CD4-positive, alpha-beta T cell (primary cell): ENCODE results near the gene LURAP1L. TPM values are rescaled to one million over a fixed set of nuclear protein-coding genes. Genes with fewer than 3 reads are reported as not detected.

ENCODE experiments used
- ATAC-seq: fragments of 200-7000 bp; cut with Tn5 transposase; one replicate; pipeline ENCODE4 v1.10.0; 2022; ENCODE audit warnings: mild to moderate bottlenecking; ENCODE audit not compliant: poor library complexity
- CTCF ChIA-PET: fragments of 350-600 bp; sonication (Branson Sonifier 250); formaldehyde crosslinking; loops from one replicate; lab custom pipeline; 2021; ENCODE audit warnings: antibody characterized with exemption, inconsistent platforms; lab: Charles Lee
- POLR2A ChIA-PET: fragments of 350-600 bp; sonication (Branson Sonifier 250); formaldehyde crosslinking; loops from one replicate; lab custom pipeline; 2021; ENCODE audit warnings: antibody characterized with exemption, inconsistent platforms; lab: Charles Lee
- DNase-seq, 14 experiments: peaks; one replicate each; pipeline ENCODE4 v3.0.0-alpha.2; 2013 to 2020; ENCODE audit warnings: mixed read lengths in 2 of 14
- H3K27ac ChIP-seq, 2 donors: one replicate each; pipeline versions ENCODE4 v1.5.1 to v1.7.0; 2013; ENCODE audit warnings: low read length in 2 of 2, low read depth in 1 of 2, mild to moderate bottlenecking in 1 of 2
- H3K27me3 ChIP-seq, 2 experiments: 1 replicate in 1 of 2; 2 replicates in 1 of 2; pipeline versions ENCODE4 v1.6.1 to v1.7.0; 2013; ENCODE audit warnings: low read length in 2 of 2, control low read depth in 1 of 2, mild to moderate bottlenecking in 1 of 2, moderate library complexity in 1 of 2; ENCODE audit not compliant: insufficient read depth in 2 of 2, control insufficient read depth in 1 of 2
- H3K36me3 ChIP-seq: one replicate; pipeline ENCODE4 v1.6.1; 2013; ENCODE audit warnings: low read length, control low read depth; ENCODE audit not compliant: insufficient read depth
- H3K4me1 ChIP-seq: one replicate; pipeline ENCODE4 v1.6.1; 2013; ENCODE audit warnings: low read length, control low read depth; ENCODE audit not compliant: insufficient read depth
- H3K4me3 ChIP-seq: one replicate; pipeline ENCODE4 v1.5.1; 2013; ENCODE audit warnings: mild to moderate bottlenecking, low read length, moderate library complexity
- H3K9me3 ChIP-seq, 2 experiments: 1 replicate in 1 of 2; 2 replicates in 1 of 2; pipeline versions ENCODE4 v1.6.1 to v1.7.0; 2013; ENCODE audit warnings: low read length in 2 of 2, mild to moderate bottlenecking in 2 of 2, control low read depth in 1 of 2, moderate library complexity in 1 of 2; ENCODE audit not compliant: control insufficient read depth in 1 of 2, insufficient read depth in 1 of 2
- H3K27ac Mint-ChIP-seq: one replicate; pipeline ENCODE4 v1.8.0; 2020; ENCODE audit warnings: mixed read lengths
- H3K27me3 Mint-ChIP-seq: one replicate; pipeline ENCODE4 v1.8.0; 2021; ENCODE audit warnings: mixed read lengths
- H3K36me3 Mint-ChIP-seq: one replicate; pipeline ENCODE4 v1.8.0; 2021; ENCODE audit warnings: low read depth, mixed read lengths
- H3K4me1 Mint-ChIP-seq: one replicate; pipeline ENCODE4 v1.8.0; 2021; ENCODE audit warnings: low read depth, mixed read lengths
- H3K4me3 Mint-ChIP-seq: one replicate; pipeline ENCODE4 v1.8.0; 2020; ENCODE audit warnings: mild to moderate bottlenecking, mixed read lengths
- H3K9me3 Mint-ChIP-seq: one replicate; pipeline ENCODE4 v1.8.0; 2020; ENCODE audit warnings: mixed read lengths
- intact Hi-C, 2 experiments: fragments of 100-400 bp; cut with DNase I in 1 of 2; cut with micrococcal nuclease in 1 of 2; formaldehyde crosslinking; loops; one replicate each; pipeline versions ENCODE4 v1.15.1 to v1.9.0; 2023 to 2025; cut with DNase I, micrococcal nuclease
- polyA plus RNA-seq, 2 donors: library from polyadenylated mRNA; unstranded; fragments of 120-200 nt; gene quantifications; one replicate each; pipeline ENCODE4 v1.2.1, GENCODE V29; 2013
- total RNA-seq, 174 experiments: library from RNA in 2 of 174; stranded (reverse) in 2 of 174; gene quantifications; one replicate each; pipeline ENCODE4 v1.2.3 and lab custom pipeline; 2021 to 2026
- TF ChIP-seq, protein P1 (sequence below): fragments of 200-600 bp; IDR thresholded peaks from one replicate; pipeline ENCODE4 v1.8.0; 2022; ENCODE audit warnings: antibody characterized with exemption, mild to moderate bottlenecking

Gene LURAP1L
- total RNA-seq (not detected), total RNA-seq (lab: John Stamatoyannopoulos, UW) (0 to 0.08 (median 0) reads per million in 172 experiments)
- not detected for polyA plus RNA-seq (2013, experiment 1 of 2)
- polyA plus RNA-seq (2013, experiment 2 of 2) = 0.31 TPM

DNA sequence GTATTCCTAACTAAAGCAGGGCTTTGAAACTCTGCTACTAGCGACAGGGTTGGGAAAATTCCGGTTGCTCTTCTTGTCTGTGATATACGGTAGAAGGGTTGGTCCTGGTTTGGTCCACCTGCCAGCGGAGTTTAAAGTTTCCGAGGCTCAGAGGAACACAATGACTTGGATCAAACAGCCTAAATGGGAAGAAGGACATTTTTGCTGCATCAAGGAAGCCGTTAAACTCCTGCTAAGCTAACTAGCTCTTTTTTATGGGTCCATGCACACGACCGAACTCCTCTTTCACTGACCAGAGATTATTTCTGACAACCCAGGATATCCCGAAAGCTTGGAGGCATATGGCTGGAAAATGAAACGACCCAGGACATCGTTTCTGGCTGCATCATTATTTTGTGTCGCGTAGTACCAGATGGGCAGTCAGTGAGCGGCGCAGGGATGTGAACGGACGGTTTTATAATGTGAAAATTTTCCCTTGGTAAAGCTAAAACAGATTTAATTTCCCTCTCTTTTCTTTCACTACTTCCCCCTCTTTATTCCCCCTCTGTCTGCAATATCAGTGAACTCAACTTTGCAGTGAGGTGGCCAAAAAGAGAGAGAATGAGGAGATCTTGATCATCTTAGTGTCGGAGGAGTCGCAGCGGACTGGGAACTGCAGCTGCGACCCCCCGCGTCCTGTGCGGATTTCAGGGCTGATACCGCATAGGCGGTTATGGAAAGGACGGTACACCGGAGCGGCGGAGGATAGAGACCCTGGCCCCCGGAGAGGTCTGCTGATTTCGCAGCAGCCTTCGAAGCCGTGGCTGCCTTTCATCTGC is at the start of gene LURAP1L:
TSS of gene LURAP1L (plus strand) at position 160 of the 818 bp plus-strand sequence. CDS start 696 bp downstream, outside the sequence.
- no peaks in the 10 kb centered on the region for H3K36me3 ChIP-seq
- H3K27ac ChIP-seq = no peak within 1 kb of the TSS
- Mint-ChIP-seq H3K4me1 (no peaks in the 10 kb centered on the region), H3K27ac (no peak within 1 kb of the TSS), H3K27me3 (peaks cover 30% of the 10 kb centered on the region), H3K4me3 (peak within 1 kb of the TSS; percentile 11), H3K36me3 (no peaks in the 10 kb centered on the region), H3K9me3 (peaks cover 4% of the 10 kb centered on the region)
- H3K9me3 ChIP-seq = peaks cover 0 to 14% of the 10 kb centered on the region in 2 experiments
- ATAC-seq (no peak), DNase-seq (no peak)
- intact Hi-C loops = no loop called here
- POLR2A ChIA-PET = no interaction called here
- H3K27me3 ChIP-seq = peaks cover 16 to 19% of the 10 kb centered on the region in 2 experiments
- peaks cover 3% of the 10 kb centered on the region for H3K4me1 ChIP-seq
- H3K4me3 ChIP-seq = no peak within 1 kb of the TSS
- CTCF ChIA-PET = no interaction called here
- TF ChIP-seq, protein P1, sequence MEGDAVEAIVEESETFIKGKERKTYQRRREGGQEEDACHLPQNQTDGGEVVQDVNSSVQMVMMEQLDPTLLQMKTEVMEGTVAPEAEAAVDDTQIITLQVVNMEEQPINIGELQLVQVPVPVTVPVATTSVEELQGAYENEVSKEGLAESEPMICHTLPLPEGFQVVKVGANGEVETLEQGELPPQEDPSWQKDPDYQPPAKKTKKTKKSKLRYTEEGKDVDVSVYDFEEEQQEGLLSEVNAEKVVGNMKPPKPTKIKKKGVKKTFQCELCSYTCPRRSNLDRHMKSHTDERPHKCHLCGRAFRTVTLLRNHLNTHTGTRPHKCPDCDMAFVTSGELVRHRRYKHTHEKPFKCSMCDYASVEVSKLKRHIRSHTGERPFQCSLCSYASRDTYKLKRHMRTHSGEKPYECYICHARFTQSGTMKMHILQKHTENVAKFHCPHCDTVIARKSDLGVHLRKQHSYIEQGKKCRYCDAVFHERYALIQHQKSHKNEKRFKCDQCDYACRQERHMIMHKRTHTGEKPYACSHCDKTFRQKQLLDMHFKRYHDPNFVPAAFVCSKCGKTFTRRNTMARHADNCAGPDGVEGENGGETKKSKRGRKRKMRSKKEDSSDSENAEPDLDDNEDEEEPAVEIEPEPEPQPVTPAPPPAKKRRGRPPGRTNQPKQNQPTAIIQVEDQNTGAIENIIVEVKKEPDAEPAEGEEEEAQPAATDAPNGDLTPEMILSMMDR = no peak

DNA sequence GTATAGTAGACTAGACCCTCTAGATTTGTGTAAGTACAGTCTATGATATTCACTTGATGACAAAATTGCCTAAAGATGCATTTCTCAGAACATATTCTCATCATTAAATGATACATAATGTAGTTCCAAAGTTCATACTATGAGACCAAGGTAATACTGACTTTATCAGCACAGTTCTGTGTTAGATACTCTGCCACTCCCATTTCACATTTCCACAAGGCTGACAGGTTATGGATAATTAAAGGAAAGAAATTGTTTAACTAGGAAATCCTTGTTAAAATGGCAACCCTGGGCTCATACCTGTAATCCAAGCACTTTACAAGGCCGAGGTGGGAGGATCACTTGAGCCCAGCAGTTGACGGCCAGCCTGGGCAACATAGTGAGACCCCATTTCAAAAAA is 48.0 kb upstream of the LURAP1L start:
- H3K27me3 Mint-ChIP-seq = no peaks in the 10 kb centered on the region
- intact Hi-C loops = no loop called here

DNA sequence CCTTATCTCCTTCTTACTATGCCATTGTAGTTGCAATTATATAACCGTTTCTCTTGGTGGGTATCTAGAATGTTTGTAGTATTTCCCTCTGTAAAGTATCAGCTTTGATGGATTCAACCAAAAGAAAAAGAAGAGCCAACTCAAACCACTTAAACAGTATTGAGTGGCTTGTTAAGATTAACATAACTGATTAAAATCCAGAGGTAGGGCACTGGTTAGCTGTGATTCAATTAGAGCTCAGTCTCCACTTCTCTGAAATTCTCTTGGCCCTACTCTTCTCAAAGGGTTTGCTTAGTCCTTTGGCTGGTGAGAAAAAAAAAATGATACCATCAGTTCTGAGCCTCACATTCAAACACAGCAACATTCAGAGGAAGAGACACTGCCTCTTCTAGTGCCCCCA is 44.6 kb upstream of the LURAP1L start:
- no peak for ATAC-seq
- intact Hi-C loops = no loop called here
- ChIA-PET CTCF (no interaction called here), POLR2A (no interaction called here)
- Mint-ChIP-seq H3K27me3 (no peaks in the 10 kb centered on the region), H3K36me3 (no peaks in the 10 kb centered on the region), H3K9me3 (peaks cover 19% of the 10 kb centered on the region), H3K4me1 (no peaks in the 10 kb centered on the region), H3K27ac (no peak overlapping the region), H3K4me3 (no peak overlapping the region)
- Histone ChIP-seq H3K4me3 (no peak overlapping the region), H3K27ac (no peak overlapping the region), H3K36me3 (no peaks in the 10 kb centered on the region), H3K27me3 (no peaks in the 10 kb centered on the region), H3K4me1 (no peaks in the 10 kb centered on the region), H3K9me3 (peaks cover 0 to 5% of the 10 kb centered on the region in 2 experiments)
- DNase-seq = no peak
- TF ChIP-seq, protein P1 = no peak

More for the DNA sequence above, 48.0 kb upstream of the LURAP1L start:
- H3K4me1 Mint-ChIP-seq = no peaks in the 10 kb centered on the region
- ChIA-PET CTCF (no interaction called here), POLR2A (no interaction called here)
- H3K27ac Mint-ChIP-seq = no peak overlapping the region
- ATAC-seq = no peak
- Histone ChIP-seq H3K9me3 (peaks cover 0 to 7% of the 10 kb centered on the region in 2 experiments), H3K27ac (no peak overlapping the region), H3K27me3 (no peaks in the 10 kb centered on the region), H3K36me3 (no peaks in the 10 kb centered on the region), H3K4me1 (no peaks in the 10 kb centered on the region), H3K4me3 (no peak overlapping the region)
- H3K36me3 Mint-ChIP-seq = no peaks in the 10 kb centered on the region
- TF ChIP-seq, protein P1 = no peak
- no peak overlapping the region for H3K4me3 Mint-ChIP-seq
- no peak for DNase-seq
- H3K9me3 Mint-ChIP-seq = peaks cover 13% of the 10 kb centered on the region
